Measurements from ENCODE around the gene SLC36A2.
"Not testable (repeated sequence)": the region's sequence is repeated elsewhere in the genome, so short reads cannot be mapped to it uniquely, and the experiment has no call there.

SLC36A2 gene

GRCh38 chr5:151332857-151333256 is 14.5 kb downstream of the SLC36A2 start:
- in situ Hi-C loops (cut with MboI; ENCODE audit: low pct_unique_long_range_greater_than_20kb, low sequenced_read_pairs) = no loop called here
- no peak for DNase-seq

GRCh38 chr5:151328734-151329133 is 18.6 kb downstream of the SLC36A2 start:
- in situ Hi-C loops (cut with MboI; ENCODE audit: low pct_unique_long_range_greater_than_20kb, low sequenced_read_pairs) = no loop called here
- no peak for DNase-seq

GRCh38 chr5:151327585-151327984 is 19.8 kb downstream of the SLC36A2 start:
- DNase-seq = no peak
- in situ Hi-C loops (cut with MboI; ENCODE audit: low pct_unique_long_range_greater_than_20kb, low sequenced_read_pairs) = no loop called here

- DNase-seq = no peak
- in situ Hi-C loops (cut with MboI; ENCODE audit: low pct_unique_long_range_greater_than_20kb, low sequenced_read_pairs) = no loop called here
These were observed 21.1 kb downstream of the SLC36A2 start for GRCh38 chr5:151326266-151326665.

- in situ Hi-C loops (cut with MboI; ENCODE audit: low pct_unique_long_range_greater_than_20kb, low sequenced_read_pairs) = no loop called here
- DNase-seq = no peak
These were observed 26.9 kb downstream of the SLC36A2 start for GRCh38 chr5:151320481-151320880.

- in situ Hi-C loops (cut with MboI; ENCODE audit: low pct_unique_long_range_greater_than_20kb, low sequenced_read_pairs) = no loop called here
- peak; percentile 20 for DNase-seq
These were observed 28.3 kb downstream of the SLC36A2 start for GRCh38 chr5:151318850-151319732.

GRCh38 chr5:151317871-151318270 is 29.5 kb downstream of the SLC36A2 start:
- DNase-seq = peak; percentile 6
- in situ Hi-C loops (cut with MboI; ENCODE audit: low pct_unique_long_range_greater_than_20kb, low sequenced_read_pairs) = no loop called here

GRCh38 chr5:151315998-151316597 is 31.3 kb downstream of the SLC36A2 start:
- in situ Hi-C loops (cut with MboI; ENCODE audit: low pct_unique_long_range_greater_than_20kb, low sequenced_read_pairs) = no loop called here
- DNase-seq = peak; percentile 62

GRCh38 chr5:151313357-151313756 is 34.0 kb downstream of the SLC36A2 start:
- in situ Hi-C loops (cut with MboI; ENCODE audit: low pct_unique_long_range_greater_than_20kb, low sequenced_read_pairs) = no loop called here

GRCh38 chr5:151312756-151313324 is 34.5 kb downstream of the SLC36A2 start:
- in situ Hi-C loops (cut with MboI; ENCODE audit: low pct_unique_long_range_greater_than_20kb, low sequenced_read_pairs) = no loop called here
- DNase-seq = no peak

More at GRCh38 chr5:151313357-151313756, 34.0 kb downstream of the SLC36A2 start:
- no peak for DNase-seq

- in situ Hi-C loops (cut with MboI; ENCODE audit: low pct_unique_long_range_greater_than_20kb, low sequenced_read_pairs) = no loop called here
- DNase-seq = no peak
These were observed 36.4 kb downstream of the SLC36A2 start for GRCh38 chr5:151310932-151311331.

GRCh38 chr5:151309821-151310220 is 37.5 kb downstream of the SLC36A2 start:
- in situ Hi-C loops (cut with MboI; ENCODE audit: low pct_unique_long_range_greater_than_20kb, low sequenced_read_pairs); DNase-seq: not testable (repeated sequence)

GRCh38 chr5:151309266-151309665 is 38.1 kb downstream of the SLC36A2 start:
- DNase-seq; in situ Hi-C loops (cut with MboI; ENCODE audit: low pct_unique_long_range_greater_than_20kb, low sequenced_read_pairs): not testable (repeated sequence)

- in situ Hi-C loops (cut with MboI; ENCODE audit: low pct_unique_long_range_greater_than_20kb, low sequenced_read_pairs) = no loop called here
- no peak for DNase-seq
These were observed 43.7 kb downstream of the SLC36A2 start, which contains the start of gene SLC36A3 for GRCh38 chr5:151303666-151304065. TSS of gene SLC36A3 (minus strand) at chr5:151303766. CDS start at chr5:151303354, 412 bp downstream.

- DNase-seq = no peak
- in situ Hi-C loops (cut with MboI; ENCODE audit: low pct_unique_long_range_greater_than_20kb, low sequenced_read_pairs) = no loop called here
These were observed 49.1 kb downstream of the SLC36A2 start for GRCh38 chr5:151298063-151298855.

- no peak for DNase-seq
- in situ Hi-C loops (cut with MboI; ENCODE audit: low pct_unique_long_range_greater_than_20kb, low sequenced_read_pairs) = no loop called here
These were observed 50.4 kb downstream of the SLC36A2 start for GRCh38 chr5:151296974-151297373.

GRCh38 chr5:151296478-151296830 is 50.9 kb downstream of the SLC36A2 start:
- in situ Hi-C loops (cut with MboI; ENCODE audit: low pct_unique_long_range_greater_than_20kb, low sequenced_read_pairs) = no loop called here
- no peak for DNase-seq

- no peak for DNase-seq
- in situ Hi-C loops (cut with MboI; ENCODE audit: low pct_unique_long_range_greater_than_20kb, low sequenced_read_pairs) = no loop called here
These were observed 51.4 kb downstream of the SLC36A2 start for GRCh38 chr5:151295791-151296477.

- in situ Hi-C loops (cut with MboI; ENCODE audit: low pct_unique_long_range_greater_than_20kb, low sequenced_read_pairs) = no loop called here
- no peak for DNase-seq
These were observed 52.2 kb downstream of the SLC36A2 start for GRCh38 chr5:151295138-151295537.

All from KBM-7 (cell line).